ENCODE results near the gene POLR1A. TPM values are rescaled to one million over a fixed set of nuclear protein-coding genes. Genes with fewer than 3 reads are reported as not detected.

POLR1A gene
- total RNA-seq, 6 donors from 2014 or later = 12.0 to 25.8 (median 22.1) TPM

Small RNAs within 50 kb of the gene (small RNA-seq; reads per million reads assigned to genes)
- gene SNORD94 = 9,635 to 24,720 (median 16,561) reads per million in 4 donors

Other genes starting within 250 kb of the POLR1A start
- 100 to 1,000 TPM in 2 of 6 donors, 10 to 100 TPM in 4; 54.5 to 162 (median 83.8) TPM for gene ST3GAL5, start 216.9 kb downstream of the POLR1A start, total RNA-seq
- 10 to 100 TPM; 37.0 to 79.4 (median 64.3) TPM for gene PTCD3, start 349 bp upstream of the POLR1A start, total RNA-seq
- 10 to 100 TPM; 36.7 to 65.4 (median 54.8) TPM for gene IMMT, start 89.6 kb upstream of the POLR1A start, total RNA-seq
- gene MRPL35, start 93.6 kb upstream of the POLR1A start, total RNA-seq = 10 to 100 TPM in 5 of 6 donors, 1 to 10 TPM in 1; 9.9 to 21.5 (median 16.6) TPM
- gene REEP1, start 231.7 kb upstream of the POLR1A start, total RNA-seq = 10 to 100 TPM in 1 of 6 donors, 1 to 10 TPM in 5; 4.1 to 10.4 (median 7.5) TPM

Measured in upper lobe of left lung (tissue), 6 donors.